Stimulated activated CD4-positive, alpha-beta T cell treated with anti-CD3 and anti-CD28 coated beads, Interleukin-4, amount 100 ng/mL, for 48 hours (primary cell): ENCODE data around the gene BCAT1.

ENCODE experiments used
- DNase-seq, 2 donors: peaks; one replicate each; pipeline ENCODE4 v3.0.0-alpha.2; 2020; ENCODE audit warnings: low read depth in 2 of 2

Gene BCAT1, protein sequence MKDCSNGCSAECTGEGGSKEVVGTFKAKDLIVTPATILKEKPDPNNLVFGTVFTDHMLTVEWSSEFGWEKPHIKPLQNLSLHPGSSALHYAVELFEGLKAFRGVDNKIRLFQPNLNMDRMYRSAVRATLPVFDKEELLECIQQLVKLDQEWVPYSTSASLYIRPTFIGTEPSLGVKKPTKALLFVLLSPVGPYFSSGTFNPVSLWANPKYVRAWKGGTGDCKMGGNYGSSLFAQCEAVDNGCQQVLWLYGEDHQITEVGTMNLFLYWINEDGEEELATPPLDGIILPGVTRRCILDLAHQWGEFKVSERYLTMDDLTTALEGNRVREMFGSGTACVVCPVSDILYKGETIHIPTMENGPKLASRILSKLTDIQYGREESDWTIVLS

DNA sequence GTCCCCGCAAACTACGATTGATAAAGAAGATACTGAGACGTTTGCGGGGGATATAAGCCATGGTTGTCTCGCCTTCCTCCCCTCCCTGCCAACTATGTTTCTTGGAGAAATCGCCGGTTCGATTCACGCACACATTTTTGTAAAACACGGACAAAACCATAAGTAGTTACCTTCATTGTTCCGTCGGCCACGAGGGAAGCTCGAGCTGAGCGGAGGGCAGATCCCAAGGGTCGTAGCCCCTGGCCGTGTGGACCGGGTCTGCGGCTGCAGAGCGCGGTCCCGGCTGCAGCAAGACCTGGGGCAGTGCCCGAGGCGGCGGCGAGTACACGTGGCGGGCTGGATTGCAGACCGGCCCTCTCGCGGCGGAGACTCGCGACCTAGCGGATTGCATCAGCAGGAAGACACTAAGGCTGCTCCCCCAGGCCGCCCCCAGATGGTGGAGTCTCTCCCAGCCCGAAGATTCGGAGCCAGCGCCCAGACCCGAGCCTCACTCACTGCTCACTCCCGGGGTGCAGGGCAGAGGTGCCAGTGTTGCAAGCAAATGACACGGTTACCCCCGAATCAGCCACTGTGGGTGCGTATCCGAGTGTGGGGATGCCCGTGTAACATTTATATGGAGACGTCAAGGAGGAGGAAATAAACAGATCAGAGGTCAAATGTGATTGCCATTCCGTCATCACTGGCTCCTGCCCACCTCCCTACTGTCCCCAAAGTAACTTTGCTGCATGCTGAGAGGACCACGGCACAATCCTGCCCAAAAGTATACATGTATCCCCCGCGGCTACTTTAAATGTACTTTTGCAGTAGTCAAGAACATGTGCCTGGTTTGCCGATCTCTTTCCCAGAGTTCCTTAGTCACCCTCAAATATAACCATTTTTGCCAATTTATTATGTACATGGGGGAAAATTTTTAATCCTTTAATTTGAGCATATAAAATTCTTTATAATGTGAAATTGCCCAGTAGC, at the start of gene BCAT1:
BCAT1 (minus strand) TSS at position 345 of the 966 bp plus-strand sequence; CDS start at position 176, 169 bp downstream.
- peak; percentile 24 to 34 for DNase-seq

DNA sequence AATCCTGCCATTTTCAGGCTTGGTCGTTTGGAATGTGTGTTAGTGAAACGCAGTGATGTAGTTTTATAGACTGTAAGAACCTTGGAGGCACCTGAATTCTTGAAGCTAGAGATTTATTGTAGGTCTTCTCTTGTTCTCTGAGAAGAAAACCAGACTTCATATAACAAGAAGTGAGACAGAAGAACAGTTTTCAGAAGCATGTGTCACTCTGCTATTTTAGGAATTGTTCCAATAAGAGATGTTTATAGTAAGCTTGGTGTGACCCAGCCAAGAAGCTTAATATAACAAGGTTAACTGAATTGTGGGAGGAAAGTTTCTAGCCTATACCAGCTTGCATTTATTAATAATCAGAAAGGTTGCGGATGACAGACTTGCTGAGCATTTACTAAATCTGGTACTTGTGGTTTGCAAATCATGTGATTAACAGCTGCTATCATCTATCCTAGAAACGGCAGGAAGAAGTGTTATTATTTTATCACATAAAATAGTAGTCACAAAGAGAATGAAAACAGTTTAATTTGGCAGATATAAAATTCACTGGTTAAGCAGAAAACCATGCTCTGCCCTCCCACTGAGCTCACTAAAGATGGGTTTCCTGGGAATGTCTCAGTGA, 49.2 kb upstream of the BCAT1 start:
- DNase-seq: no peak

DNA sequence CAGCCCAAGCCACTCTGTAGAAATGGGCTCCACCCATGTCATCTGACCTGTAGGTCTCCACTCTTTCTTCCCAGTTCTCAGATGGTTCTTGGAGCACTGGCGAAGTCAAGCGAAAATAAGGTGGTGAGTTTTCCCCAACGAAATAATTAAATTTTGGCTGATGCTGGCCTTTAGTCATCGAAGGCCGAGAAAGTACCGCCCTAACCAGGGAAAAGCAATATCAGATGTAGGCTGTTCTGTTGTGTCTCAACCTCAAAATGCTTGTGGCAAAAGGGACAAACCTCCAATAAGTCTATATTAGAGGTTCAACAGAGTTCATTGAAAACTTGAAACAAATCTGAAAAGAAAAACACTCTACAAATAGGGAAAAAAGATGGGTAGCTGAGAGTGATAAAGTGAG, 48.6 kb upstream of the BCAT1 start:
- DNase-seq: no peak

DNA sequence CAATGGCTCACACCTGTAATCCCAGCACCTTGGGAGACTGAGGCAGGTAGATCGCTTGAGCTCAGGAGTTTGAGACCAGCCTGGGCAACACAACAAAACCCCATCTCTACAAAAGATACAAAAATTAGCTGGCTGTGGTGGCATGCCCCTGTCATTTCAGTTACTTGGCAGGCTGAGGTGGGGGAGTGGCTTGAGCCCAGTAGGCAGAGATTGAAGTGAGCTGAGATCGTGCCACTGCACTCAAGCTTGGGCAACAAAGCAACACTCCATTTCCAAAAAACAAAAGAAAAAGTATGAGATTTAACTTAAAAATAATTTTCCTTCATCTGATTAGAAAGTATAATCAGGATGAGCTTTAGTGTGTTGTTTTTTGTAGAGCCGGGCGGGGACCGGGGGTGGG, 47.9 kb upstream of the BCAT1 start:
- DNase-seq: no peak

DNA sequence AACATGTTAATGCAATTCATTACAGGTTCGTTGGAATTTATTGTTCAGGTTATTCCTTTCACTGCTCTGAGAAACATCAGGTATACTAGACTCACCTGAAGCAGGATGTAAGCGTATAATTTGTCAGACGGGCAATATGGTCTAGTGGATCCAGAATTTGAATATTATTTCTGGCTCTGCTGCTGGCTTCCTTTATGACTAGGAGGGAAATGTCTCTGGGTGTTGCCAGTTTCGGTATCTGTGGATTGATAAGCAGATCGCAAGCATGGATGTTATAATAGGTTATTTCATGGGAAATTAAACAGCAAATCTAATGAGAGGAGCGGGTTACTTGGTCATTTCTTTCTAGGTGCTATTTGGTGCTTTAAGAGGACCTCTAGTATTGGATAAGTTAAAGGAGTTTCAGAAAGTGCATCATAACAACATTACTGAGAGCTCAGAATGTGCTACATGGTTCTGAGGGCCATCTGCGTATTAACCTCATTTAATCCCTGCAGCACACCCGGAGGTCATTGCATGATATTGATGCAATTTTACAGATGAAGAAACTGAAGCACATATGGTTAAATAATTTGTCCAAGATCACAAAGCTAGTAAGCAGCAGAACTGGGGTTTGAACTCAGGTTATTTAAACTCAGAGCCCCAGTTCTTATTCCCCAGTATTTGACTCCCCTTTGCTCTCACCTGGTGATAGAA, 47.3 kb upstream of the BCAT1 start:
- no peak for DNase-seq

DNA sequence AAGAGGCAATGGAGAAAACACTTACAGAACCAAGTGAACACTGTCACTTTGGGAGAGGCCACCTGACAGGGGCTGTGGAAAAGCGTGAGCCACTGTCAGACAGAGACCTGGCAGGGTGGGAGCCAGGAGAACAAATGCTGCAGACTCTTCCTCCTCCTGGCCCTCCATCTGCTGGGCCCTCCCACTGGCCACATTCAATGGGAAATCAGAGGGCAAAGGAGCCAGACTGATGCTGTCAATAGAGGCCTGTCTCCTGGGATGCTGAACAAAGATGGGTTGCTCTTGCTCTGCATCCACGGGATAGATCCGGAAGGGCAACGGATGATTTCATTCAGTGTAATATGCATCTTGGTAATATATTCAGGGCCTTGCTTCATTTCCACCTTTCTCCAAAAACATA, 44.9 kb upstream of the BCAT1 start:
- no peak for DNase-seq

DNA sequence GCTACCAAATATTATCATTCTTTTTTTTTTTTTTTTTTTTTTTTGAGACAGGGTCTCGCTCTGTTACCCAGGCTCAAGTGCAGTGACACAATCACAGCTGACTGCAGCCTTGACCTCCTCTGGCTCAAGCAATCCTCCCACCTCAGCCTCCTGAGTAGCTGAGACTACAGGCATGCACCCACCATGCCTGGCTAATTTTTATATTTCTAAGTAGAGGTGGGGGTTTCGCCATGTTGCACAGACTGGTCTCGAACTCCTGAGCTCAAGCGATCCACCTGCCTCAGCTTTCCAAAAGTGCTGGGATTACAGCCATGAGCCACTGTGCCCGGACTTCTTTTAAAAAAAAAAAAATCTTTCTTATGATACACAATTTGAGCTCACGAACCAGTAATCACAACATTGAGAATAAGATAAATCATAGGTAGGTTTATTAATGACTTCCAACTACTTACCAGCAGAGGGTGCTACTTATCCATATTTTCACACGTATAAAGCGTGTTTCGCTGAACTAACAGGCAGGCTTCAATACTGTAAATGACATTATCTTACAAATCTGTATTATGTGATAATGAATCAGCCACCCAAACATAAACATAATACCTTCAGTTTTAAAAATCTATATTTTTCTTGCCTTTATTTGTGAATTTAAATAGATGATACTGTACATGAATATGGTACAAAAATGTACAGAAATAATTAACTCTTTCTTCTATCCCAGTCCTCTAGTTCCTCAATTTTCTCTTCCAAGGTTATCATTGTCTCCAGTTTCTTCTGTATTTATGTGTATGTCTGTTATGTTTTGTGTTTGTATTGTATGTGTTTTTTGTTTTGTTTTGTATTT, 42.5 kb upstream of the BCAT1 start:
- DNase-seq: no peak

DNA sequence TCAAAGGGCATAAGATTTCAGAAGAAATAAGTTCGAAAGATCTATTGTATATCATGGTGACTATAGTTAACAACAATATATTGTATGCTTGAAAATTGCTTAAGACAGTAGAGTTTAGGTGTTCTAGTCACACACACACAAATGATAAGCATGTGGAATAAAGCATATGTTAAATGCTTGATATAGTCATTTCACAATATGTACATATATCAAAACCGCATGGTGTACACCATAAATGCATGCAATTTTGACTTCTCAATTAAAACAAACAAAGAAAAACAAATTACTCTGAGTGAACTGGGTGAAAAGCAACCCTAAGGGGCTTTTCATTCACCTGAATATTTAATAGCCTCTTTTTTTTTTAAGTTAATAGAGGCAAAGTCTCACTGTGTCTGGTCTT, 40.3 kb upstream of the BCAT1 start:
- no peak for DNase-seq

DNA sequence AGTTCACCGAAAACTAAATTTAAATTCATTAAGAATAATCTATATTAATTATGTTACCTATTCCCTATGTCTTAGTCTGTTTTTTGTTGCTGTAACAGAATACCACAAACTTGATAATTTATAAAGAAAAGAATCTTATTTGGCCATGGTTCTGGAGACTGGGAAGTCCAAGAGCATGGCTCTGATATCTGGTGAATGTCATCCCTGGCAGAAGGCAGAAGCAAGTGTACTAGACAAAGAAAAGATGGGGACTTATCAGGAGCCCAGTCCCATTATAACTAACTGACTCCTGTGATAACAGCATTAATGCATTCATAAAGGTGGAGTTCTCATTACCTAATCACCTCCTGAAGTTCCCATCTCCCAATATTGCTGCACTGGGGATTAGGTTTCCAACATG, 33.3 kb upstream of the BCAT1 start:
- no peak for DNase-seq

DNA sequence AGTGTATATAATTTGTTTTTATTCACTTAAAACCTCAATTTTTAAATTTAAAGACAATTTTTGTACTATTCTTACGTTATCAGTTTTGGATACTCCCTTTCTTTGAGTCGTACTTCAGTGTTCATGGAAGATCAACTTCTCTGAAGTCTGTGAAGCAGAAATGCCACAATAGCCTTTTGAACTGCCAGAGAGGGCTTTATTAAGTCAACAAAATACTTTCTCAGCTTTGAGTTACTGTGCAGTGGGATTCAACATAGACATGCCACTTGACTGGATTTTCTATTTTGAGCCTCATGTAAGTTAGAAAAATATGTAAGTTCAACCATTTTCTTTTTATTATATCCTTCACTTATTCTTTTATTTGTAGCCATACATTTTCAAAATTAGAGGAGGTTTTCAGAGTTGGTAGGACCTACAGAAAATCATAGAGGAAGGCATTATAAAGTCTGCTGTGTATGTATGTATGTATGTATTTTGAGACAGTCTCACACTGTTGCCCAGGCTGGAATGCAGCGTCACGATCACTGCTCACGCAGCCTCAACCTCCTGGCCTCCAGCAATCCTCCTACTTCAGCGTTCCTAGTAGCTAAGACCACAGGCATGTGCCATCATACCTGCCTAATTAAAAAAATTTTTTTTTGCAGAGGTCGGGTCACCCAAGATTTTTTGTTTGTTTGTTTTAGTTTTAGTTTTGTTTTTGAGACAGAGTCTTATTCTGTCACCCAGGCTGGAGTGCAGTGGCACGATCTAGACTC, 31.3 kb upstream of the BCAT1 start:
- no peak for DNase-seq

DNA sequence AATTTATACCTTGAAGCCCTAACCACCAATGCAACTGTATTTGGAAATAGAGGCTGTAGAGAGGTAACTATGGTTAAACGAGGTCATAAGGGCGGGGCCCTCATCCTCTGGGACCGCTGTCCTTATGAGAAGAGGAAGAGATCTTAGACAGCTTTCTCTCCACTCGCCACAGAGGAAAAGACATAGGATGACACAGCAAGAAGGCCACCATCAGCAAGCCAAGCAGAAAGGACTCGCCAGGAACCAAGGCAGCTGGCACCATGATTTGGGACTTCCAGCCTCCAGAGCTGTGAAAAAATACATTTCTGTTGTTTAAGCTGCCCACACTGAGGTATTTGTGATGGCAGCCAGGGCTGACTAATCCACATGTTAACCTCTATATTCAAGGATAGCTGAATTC, 30.4 kb upstream of the BCAT1 start:
- DNase-seq: no peak

DNA sequence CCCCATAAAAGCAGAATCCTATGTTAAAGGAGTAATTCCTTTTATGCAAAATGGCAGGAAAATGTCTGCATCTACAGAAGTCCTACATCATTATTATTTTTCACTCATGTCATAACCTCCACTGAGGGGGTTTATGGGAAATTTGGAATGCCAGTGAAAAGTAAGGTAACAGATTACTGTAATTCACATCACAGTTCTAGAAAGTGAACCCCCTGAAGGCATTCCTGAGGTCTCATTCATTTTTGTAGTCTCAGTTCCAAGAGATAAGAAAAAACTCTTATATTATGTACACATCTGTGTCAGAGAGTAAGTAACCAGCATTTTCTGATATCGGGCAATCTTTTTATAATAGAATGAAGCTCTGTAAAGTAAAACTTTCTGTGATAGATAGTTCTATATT, 28.8 kb upstream of the BCAT1 start:
- DNase-seq: no peak

DNA sequence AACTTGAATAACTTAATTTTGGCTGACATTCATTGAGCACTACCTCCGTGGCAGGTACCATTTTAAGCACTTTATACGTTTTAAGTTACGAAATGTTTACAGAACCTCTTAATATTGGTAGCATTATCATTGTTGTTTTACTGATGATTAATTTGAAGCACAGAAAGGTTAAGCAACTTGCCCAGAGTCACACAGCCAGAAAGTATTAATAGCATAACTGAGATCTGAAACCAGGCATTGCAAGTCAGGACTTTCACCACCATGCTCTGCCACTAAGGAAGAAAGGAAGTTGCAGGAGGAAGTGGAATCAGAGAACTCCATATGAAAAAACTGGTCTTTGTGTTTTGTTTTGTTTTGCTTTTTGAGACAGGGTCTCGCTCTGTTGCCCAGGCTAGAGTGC, 28.2 kb upstream of the BCAT1 start:
- DNase-seq: no peak

DNA sequence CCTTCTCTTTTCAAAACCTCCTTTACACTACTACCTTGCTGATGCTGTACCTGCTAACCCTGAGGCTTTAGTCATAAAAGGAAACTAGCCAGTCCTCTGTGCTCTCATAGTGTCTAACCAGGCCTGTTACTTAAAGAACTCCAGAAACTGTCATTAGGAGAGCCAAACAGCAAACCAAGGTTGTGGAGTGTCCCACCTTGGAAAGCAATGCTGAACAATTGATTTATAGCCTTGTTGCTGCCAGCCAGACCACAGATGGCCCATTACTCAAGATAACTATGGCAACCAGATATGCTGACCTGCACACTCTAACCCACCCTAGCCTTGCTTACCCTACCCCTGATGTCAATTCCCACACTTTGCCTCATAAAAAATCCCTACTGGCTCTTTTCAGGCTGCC, 26.5 kb upstream of the BCAT1 start:
- DNase-seq: no peak

DNA sequence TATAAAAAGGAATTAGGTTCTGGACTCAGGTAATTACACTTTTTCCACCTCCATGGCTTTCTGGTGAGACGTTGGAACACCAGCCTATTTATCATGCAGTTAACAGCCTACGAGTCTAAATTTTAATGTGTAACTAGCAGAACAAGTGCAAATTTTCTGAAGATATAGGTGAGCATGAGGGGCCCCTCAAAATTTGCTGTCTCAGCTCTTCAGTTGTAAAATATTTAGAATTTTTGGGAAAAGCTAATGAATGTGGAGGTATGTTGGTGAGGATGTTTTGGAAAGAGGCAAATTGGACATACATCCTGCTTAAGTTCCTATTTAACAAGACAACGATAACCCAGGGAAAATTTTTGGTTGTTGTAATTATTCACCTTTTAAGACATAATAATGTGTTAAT, 25.3 kb upstream of the BCAT1 start:
- no peak for DNase-seq

DNA sequence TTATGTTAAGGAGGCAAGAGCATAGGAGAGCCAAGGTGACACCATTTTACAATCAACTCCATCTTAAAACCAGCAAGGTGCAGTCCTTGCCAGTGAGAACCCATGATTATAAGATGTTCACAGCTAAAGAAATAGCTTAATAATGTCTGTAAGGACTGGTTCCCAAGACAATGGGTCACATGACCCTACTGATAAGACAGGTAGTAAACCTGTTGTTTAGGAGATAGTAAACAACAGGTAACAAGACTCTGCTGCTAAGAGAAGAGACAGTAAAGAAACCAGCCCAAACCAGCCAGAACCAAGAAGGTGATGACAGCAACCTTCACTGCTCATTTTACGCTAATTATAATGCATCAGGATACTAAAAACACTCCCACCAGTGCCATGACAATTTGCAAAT, 23.2 kb upstream of the BCAT1 start:
- DNase-seq: no peak

DNA sequence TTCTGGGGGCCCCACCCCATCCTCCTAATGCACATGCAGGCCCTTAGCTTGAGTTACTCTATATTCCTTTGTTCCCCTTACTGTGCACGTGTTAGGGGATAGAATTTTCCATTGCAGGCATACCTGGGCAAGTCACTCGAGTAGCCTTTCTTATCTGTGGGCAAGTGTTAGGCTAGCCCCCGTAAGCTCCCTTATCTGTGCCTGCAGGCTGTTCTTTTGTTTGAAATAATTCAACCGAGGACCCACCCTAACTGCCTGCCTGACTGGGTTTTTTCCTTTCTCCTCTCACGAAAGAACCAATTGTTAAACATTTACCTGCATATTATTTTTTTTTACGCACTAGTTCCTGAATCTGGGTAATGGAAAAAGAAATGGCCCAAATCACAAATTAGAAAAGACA, 21.3 kb upstream of the BCAT1 start:
- DNase-seq: no peak

DNA sequence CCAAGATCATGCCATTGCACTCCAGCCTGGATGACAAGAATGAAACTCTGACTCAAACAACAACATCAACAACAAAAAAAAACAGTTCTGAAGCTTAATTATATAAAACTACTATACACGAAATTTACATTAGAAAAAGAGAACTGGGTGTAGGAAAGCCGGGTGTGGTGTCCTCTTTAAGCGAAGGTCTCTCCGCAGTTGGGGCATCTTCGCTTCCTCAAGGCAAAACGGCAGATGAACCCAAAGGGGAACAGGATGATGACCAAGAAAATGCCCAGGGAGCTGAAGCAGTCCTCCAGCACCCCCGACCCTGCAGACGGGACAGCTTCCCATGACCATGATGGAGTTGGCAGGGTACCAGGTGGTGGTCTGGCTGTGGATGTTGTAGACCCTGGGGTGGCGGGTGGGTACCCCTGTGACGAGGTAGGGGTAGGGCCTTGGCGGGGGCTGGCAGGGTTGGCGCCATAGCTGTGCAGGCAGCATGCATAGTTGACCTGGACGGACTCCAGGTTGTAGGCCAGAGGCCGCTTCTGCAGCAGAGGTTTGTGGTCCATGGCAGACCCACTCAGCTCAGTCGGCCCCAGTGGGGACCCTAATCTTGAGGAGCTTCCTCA, 18.2 kb upstream of the BCAT1 start:
- no peak for DNase-seq

DNA sequence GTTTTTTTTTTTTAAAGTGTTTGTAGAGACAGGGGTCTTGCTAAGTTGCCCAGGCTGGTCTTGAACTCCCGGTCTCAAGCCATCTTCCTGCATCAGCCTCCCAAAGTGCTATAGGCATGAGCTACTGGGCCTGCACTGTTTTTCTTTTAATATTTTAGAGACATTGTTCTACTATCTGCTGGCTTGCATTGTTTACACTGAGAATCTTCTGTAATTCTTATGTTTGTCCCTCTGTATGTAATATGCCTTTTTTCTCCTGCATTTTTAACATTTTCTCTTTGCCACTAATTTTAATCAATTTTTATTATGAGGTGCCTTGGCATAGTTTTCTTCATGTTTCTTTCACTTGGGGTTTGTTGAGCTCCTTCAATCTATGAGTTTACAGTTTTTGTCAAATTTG, 15.4 kb upstream of the BCAT1 start:
- no peak for DNase-seq
